ENCODE results near the gene EIF4E1B.

EIF4E1B gene

DNA sequence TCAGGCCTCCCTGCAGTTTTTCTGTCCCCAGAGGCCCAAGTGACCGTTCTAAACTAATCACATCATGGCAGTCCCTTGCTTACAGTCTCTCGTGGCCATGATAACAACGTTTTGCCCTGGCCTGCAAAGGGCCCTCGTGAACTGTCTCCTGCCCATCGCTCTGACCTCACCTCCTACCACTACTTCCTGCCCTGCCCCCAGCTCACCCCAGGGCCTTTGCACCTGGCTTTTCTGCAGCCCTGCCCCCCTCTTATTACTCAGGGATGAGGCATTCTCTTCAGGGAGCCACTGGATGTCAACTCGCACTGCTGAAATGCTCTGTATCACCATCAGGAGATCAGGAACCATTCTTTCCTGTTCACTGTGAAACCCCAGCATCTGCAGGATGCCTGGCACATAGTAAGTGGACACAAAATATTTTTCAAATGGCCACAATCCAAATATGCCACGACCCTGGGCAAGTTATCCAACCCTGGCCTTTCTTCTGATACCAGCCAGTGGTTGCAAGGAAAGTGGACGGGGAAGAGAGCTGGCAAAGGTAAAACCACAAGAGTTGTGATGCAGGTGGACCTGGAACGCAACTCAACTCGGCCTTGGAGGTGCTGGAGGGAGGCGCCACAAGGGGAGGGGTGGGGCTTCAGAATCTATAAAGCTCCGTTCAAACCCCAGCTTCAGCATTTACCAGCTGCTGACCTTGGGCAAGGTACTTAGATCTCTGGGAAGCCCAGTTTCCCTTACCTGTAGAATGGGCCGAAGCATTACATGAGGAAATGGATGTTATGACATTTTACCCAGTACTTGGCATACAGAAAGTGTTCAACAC, 1.9 kb upstream of the EIF4E1B start:
- no peak for DNase-seq

DNA sequence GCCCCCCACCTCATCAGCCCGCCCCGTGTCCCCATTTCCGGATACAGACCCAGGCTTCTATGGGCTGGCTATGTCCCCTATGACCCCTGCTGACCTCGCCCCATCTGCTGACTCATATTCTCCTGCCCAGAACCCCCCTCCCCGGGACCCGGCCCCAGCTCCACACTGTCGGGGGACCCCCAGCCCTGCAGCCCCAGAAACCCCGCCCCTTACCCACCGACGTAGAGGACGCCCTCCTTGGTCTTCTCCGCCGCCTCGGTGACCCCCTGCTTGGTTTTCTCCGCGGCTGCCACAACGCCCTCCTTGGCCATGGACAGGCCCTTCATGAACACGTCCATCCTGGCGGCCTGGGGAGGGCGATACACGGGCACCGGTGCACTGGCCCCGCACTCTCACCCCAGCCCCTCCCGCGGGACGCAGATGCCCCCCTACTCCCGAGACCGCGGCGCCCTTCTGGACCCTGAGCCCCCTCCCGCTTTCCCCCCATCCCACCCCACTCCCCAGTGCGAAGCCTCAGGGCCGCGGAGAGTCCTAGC, 1.1 kb upstream of the EIF4E1B start:
- no peak for DNase-seq

DNA sequence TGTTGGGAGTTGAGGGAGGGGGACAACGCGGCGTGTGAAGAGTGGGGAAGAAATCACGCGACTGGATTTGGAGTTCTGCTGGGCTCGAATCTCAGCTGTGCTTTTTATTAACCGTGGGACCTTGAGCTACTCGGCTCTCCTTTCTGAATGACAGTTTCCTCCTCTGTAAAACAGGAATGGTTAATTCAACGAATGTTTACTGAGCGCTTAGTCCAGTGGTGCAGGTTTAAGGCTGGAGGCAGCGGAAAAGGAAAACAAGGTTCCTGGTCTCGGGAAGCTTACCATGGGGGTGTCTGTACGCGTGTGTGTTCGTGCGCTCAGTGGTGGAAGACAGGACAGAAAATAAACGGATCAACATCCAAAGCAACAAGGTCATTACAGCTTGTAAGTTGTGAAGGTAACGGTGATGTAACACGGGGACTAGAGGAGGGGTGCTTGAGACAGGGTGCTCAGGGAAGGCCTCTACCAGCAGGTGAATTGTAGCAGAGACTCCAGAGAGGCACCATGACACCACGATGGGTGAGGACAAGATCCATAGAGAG, 277 bp downstream of the EIF4E1B start:
- no peak for DNase-seq

DNA sequence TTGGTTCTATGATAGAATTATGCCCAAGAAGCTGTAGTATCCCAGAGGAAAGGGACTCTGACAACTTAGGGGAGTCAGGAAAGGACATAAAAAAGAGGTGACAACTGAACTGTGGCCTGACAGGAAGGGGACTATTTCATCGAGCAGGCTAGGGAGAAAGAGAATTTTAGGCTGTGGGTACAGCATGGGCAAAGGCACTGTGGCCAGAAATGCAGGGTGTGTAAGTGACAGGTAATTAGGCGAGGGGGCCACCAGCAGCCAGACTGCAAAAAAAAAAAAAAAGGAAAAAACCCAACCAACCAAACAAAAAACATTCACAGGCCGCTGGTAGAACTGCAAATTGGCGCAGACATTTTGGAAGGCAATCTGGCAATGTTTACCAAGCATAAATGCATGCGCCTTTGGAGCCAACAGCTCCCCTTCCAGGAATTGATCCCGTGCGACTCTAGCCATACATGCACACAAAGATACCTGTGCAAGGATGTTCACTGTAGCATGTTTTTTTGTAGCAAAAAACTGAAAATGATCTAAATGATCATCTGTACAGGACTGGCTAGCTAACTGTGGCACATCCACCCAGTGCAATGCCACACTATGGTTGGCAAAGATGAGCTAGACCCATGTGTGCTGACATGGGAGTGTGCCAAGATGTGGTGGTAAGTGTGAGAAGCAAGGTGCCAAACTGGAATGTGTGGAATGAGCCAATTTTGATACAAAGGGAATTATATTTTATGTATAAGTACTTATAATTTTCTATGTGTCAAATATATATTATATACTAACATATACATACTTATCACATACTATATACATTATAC, 1.1 kb downstream of the EIF4E1B start:
- no peak for DNase-seq

DNA sequence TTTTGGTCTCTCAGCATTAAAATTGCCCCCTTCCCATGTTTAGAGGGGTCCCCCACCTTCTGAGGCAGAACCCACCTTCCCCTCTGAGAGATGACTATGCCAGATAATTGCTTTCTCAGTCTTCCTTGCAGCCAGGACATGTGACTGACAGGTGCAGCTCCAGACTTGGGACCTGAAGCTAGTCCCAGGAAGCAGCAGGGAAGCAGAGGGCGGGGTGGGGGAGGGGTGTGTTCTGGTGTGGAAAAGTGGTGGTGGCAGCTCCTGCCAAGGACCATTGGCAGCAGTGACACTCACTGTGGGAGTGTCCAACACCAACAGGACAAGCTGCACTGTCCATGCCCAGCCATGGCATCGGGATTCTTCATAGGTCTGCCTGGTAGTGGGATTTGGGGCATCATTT, 2.3 kb downstream of the EIF4E1B start:
- DNase-seq = no peak

DNA sequence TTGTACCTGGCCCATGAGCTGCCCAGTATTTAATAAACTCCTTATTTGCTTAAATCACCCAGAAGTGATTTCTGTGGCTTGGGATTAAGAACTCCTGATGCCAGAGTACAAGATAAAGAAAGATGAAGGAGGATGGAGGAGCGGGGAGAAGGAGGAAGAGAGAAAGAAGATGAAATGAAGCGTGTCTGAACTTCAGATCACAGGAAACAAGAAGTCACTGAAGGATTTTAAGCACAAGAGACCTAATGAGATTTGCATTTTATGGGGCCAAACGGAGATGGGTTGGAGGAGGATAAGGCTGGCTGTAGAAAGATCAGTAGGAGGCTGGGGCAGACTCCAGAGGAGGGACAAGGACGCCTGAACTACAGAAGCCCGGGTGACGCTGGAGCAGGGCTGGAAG, 3.1 kb downstream of the EIF4E1B start:
- no peak for DNase-seq

DNA sequence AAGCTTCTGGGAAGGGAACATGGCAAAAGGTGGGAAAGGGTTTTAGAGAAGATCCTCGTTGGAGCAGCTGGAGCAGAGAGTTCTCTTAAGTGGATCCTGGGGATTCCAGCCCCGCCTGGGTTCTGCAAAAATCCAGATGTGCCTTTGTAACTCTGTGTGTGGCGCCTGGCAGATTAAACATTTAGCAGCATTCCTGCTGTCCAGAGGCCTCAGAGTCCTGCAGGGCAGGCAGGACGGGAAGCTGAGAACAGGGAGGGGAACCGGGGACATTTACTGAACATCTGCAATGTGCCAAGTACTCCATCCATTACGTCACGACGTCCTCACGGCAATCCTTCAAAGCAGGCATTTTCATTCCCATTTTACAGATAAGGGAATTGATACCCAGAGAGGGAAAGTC, 6.0 kb downstream of the EIF4E1B start:
- no peak for DNase-seq

DNA sequence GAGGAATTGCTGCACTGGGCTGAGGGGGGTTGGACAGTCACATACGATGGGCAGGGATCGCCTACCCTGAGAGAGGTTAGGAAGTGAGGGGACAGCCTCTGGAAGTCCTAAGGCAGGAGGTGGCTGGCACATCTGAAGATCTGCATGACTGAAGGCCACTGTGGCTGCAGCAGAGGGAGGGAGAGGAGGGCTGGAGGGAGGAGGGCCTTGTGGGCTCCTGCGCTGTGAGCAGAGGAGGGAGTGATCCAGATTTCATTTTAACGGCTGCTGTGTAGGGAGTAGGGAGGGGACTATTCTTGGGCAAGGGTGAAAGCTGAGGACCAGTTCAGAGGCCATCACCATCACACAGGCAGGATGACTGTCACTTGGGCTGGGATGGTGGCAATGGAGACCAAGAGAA, 7.1 kb downstream of the EIF4E1B start:
- DNase-seq = no peak

DNA sequence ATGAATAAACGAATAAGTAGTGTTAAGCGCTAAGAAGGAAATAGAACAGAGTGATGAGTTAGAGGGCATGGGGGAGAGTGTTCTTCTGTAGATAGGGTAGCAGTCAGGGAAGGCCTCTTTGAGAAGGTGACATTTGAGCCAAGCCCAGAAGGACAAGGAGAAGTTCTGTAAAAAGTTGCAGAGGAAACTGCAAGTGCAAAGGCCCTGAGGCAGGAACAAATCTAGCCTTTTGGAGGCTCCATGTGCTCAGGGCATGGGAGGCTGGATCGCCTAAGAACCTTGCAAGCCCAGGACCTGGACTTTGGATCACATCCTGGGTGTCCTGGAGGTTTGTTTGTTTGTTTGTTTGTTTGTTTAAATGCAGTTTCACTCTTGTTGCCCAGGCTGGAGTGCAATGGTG, 8.0 kb downstream of the EIF4E1B start:
- no peak for DNase-seq

DNA sequence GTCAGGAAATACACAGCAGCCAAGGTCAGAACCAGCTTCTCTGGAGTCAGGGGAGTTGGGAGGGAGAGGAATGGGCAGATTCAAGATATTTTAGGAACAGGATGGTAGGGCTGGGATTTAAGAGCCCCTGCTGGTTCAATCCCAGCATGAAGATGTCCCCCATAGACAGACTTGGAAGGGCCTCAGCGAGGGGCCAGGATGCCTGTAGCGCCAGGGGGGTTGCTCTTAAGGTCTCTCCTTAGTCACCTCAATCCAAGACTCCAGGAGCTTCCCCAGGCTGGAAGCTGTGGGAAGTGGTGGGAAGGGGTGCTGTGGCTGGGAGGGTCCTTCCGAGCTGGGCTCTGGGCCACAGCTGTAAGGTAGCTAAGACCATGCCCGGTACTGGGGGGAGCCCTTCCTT, 8.7 kb downstream of the EIF4E1B start:
- no peak for DNase-seq

DNA sequence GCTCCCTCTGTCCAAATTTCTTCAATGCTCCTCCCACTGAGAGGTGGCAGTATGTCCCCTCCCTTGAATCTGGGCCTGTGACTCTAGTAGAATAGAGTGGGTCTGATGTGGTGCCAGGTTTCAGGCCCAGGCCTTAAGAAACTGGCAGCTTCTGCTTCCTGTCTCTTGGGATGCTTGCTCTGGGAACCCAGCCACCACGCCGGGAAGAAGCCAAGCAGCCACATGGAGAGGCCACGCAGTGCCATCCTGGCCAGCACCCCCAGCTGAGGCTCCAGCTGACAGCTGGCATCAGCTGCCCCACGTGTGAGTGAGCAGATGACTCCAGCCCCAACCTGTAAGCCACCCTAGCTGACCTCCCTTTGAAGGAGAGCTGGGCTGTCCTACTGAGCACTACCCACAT, 9.5 kb downstream of the EIF4E1B start:
- no peak for DNase-seq

DNA sequence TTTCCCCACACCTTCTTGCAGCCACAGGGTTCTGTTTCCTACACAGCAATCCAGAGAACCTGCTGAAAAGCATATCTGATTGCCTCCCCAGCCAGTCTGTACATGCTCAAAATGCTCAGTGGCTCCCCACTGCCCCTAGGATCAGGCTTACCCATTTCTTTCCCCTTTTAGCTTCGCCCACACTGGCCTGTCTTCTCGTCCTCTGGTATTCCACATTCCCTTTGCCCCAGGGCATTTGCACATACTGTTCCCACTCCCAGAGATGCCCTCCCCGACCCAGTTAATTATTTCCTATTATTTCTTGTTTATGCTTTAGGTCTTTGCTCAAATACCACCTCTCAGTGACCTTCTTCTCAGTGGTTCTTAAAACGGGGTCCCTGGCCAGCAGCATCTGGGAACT, 10.1 kb downstream of the EIF4E1B start:
- DNase-seq = no peak

DNA sequence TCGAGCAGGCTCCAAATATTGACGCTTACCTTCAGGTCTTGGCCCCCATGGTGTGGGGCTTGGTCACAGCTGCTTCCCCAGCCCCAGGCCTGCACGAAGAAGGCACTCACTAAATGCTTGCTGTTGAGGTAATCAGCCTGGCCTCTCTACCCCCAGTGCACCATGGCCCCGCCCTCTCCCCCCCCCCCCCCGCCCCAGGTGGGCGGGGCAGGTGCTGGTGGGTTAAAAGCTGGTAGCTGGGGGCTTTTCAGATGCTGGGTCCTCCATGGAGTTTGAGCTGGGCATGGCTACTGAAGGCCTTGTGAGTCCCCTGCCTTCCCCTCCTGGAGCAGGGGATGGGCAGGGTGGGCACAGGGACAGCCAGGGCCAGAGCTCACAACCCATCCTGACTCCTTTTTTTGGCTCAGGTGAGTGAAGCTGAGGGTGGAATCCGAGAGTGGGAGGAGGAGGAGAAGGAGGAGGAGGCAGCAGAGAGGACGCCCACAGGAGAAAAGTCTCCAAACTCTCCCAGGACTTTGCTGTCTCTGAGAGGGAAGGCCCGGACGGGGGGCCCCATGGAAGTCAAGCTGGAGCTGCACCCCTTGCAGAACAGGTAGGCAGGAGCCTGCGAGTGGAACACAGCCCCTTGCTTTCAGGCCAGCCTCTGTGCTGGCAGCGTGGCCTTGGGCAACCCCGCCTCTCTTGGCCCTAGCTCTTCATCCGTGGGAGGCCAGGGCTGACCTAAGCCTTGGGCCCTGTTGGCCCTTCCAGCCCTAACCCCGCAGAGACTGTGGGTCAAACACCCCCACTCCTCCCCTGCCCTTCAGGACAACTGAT, 12.4 kb downstream of the EIF4E1B start:
- no peak for DNase-seq

DNA sequence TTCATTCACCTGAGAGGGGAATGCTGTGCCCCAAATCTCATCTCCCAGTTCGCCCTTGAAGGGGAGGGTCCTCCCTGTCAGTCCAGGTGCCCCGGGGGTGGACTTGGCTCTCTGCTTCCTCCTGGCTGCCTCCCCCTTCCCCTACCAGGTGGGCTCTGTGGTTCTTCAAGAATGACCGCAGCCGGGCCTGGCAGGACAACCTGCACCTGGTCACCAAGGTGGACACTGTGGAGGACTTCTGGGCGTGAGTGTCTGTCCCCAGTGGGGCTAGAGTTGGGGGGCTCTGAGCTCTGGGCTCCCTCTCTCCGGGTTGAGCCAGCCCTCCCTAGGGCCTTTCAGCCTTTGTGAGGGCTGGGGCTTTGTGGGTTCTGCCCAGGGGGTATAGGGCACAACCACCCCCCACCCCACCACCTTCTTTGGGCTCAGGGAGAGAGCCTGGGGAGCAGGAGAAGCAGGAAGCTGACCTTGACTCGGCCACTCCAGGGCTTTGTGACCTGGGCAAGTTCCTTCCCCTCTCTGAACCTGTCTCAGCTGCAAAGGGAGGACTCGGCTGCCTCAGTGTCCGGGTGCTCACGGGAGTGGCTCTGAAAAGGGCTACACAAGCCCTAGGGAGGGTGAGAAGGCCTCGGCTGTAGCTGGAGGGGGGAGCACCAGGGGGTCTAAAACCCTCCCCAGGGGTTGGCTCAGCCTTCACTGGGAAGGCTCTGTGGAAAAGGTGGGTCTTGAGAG, 13.2 kb downstream of the EIF4E1B start:
- no peak for DNase-seq

DNA sequence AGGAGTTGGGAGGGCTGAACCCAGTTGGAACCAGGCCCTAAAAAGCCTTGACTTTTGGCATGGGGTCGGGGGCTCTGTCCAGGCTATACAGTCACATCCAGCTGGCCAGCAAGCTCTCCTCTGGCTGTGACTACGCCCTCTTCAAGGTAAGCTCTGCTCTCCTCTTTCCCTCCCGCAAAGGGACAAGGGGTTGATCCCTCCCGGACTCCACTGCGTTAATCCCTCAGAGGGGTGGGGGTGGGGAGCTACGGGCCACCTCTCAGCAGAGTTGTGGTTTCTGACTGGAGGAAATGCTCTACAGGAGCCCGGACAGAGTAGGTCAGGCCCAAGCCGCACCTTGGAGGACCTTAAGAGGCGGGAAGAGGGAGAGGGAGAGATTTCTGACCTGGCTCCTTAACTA, 13.8 kb downstream of the EIF4E1B start:
- DNase-seq = no peak

DNA sequence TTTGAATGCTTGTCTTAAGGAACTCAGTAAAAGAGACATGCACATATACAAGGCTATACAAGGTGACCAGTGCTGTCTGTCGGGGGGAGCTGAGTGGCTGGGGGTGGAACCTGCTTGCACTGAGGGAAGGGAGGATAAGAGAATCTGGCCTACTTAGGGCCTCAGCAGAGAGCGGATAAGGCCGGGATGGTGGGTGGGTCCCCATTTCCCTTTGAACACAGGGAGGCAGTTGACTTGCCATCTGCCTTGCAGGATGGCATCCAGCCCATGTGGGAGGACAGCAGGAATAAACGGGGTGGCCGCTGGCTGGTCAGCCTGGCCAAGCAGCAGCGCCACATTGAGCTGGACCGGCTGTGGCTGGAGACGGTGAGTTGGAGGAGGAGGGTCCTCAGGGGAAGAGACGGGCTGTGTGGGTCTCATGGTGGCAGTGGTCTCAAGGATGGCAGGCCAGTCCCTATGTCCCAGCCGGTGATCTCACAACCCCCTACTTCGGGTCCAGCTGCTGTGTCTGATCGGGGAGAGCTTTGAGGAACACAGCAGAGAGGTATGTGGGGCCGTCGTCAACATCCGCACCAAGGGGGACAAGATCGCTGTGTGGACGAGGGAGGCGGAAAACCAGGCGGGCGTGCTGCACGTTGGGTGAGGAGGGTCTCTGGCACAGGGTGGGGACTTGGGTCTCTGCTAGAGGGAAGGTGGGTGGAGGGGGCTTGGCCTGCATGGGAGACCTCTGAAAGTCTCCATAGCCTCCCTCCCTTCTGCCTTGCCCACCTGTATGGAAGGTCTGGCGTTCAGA, 14.6 kb downstream of the EIF4E1B start:
- DNase-seq = peak; percentile 72

DNA sequence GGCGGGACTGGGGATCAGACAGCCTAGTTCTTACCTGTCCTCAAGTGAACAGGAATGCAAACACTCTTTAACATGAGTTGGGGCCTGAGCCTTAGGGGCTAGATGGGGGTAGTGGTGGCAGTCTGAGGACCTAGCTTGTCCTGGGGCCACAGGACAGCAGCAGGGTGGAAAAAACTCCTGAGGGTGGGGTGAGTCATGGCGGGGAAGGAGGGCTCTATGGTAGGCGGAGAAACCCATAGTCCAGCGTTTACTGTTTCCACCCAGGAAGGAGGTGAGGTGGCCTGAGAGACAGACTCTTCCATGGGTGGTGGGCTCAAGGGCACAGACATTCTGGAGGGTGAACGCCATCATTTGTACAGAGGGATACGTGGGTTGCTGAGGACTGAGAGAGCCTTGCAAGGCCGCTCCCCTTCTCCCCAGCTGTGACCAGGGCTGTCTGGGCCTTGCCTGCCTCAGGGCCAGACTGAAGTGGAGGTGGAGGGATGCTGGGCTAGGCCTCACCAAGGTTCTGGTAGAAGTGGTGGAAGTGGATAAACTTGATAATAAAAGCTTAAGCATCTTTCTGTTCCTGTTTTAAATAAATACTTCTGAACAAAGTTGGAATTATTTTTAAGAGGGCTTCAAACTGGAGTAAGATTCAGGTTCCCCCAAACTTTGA, 15.7 kb downstream of the EIF4E1B start:
- DNase-seq = no peak

DNA sequence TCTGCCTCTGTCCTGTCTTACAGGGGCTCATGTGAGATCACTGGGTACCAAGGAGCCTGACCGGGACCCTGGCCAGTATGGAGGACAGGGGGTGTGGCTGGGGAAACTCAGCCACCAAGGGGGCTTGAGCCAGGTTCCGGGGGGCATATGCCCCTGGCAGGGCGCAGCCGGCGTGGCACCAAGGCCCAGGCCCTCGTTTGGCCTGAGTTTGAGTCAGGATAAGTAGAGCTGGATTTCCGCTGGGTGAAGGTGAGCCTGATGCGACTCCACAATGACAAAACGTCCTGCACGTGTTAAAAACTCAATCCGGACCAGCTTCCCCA, 16.2 kb downstream of the EIF4E1B start:
- DNase-seq = no peak

DNA sequence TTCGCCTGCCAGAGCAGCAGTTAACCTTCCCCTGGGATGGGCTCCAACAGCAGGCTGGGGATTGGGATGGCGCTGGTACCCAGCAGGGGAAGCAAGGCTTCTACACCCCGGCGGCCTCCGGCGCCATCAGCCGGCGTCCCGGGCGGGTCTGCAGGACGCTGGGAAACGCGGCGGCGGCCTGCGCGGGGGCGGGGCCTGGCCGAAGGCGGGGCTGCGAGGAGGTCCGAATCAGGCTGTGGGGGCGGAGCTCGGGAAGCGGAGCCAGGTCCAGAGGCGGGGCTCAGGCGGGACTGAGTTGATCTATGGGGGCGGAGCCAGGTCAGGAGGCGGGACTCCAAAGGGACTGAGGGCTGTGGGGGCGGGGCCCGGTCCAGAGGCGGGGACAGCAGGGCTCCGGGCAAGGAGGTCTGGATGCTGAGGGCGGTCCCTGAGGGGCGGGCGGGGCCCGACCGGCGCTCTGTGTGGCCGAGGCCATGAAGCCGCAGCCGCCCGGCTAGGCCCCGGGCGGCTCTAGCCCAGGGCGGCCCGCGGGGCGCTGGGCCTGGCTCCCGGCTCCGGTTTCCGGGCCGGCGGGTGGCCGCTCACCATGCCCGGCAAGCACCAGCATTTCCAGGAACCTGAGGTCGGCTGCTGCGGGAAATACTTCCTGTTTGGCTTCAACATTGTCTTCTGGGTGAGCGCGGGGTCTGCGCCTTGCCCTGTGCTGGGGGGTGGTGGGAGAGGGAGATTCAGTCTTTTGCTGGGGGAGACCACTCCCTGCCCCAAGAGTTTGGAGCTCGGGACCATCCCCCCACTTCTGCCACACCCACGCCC, 16.8 kb downstream of the EIF4E1B start, which contains the start of gene TSPAN17:
Gene TSPAN17, plus strand, starts transcription at position 455 of the 813 bp plus-strand sequence. Its CDS starts 132 bp downstream, at position 587.
- DNase-seq = peak; percentile 98

Measured in hematopoietic multipotent progenitor cell treated with erythropoietin and hydrocortisone succinate and interleukin-3 and kit ligand, for 8 days (in vitro differentiated cells).